ENCODE results near the gene AKNAD1. TPM values are rescaled to one million over a fixed set of nuclear protein-coding genes. Genes with fewer than 3 reads are reported as not detected.
A peak's percentile ranks its signal among the peaks of the same experiment; 100 is the strongest.

Gene AKNAD1
- total RNA-seq, 1 donor from 2014 or later = not detected

- DNase-seq (ENCODE audit: low spot score) = no peak
- Mint-ChIP-seq H3K27ac (ENCODE audit: unreplicated experiment) (no peak overlapping the region), H3K4me1 (ENCODE audit: unreplicated experiment) (peaks cover 5% of the 10 kb centered on the region), H3K4me3 (ENCODE audit: unreplicated experiment) (peak overlapping the region; percentile 98), H3K36me3 (ENCODE audit: low read depth, unreplicated experiment) (peaks cover 2% of the 10 kb centered on the region), H3K27me3 (ENCODE audit: unreplicated experiment) (no peaks in the 10 kb centered on the region), H3K9me3 (ENCODE audit: unreplicated experiment) (no peaks in the 10 kb centered on the region)
- no peak for TF ChIP-seq CTCF (IDR thresholded peaks at IDR 0.05; ENCODE audit: unreplicated experiment)
Observed at GRCh38 chr1:108878160-108878469, 21.2 kb upstream of the AKNAD1 start.

- DNase-seq (ENCODE audit: low spot score) = no peak
- Mint-ChIP-seq H3K4me3 (ENCODE audit: unreplicated experiment) (peak overlapping the region; percentile 98), H3K27me3 (ENCODE audit: unreplicated experiment) (no peaks in the 10 kb centered on the region), H3K4me1 (ENCODE audit: unreplicated experiment) (peaks cover 5% of the 10 kb centered on the region), H3K9me3 (ENCODE audit: unreplicated experiment) (no peaks in the 10 kb centered on the region), H3K36me3 (ENCODE audit: low read depth, unreplicated experiment) (peaks cover 2% of the 10 kb centered on the region), H3K27ac (ENCODE audit: unreplicated experiment) (peak overlapping the region; percentile 67)
- TF ChIP-seq CTCF (IDR thresholded peaks at IDR 0.05; ENCODE audit: unreplicated experiment) = no peak
Observed at GRCh38 chr1:108877348-108878159, 20.7 kb upstream of the AKNAD1 start.

- H3K36me3 Mint-ChIP-seq (ENCODE audit: low read depth, unreplicated experiment) = no peaks in the 10 kb centered on the region
- no peaks in the 10 kb centered on the region for H3K4me1 Mint-ChIP-seq (ENCODE audit: unreplicated experiment)
- no peak for TF ChIP-seq CTCF (IDR thresholded peaks at IDR 0.05; ENCODE audit: unreplicated experiment)
- H3K27ac Mint-ChIP-seq (ENCODE audit: unreplicated experiment) = peak overlapping the region; percentile 75
- H3K9me3 Mint-ChIP-seq (ENCODE audit: unreplicated experiment) = no peaks in the 10 kb centered on the region
- peaks cover 1% of the 10 kb centered on the region for H3K27me3 Mint-ChIP-seq (ENCODE audit: unreplicated experiment)
- no peak overlapping the region for H3K4me3 Mint-ChIP-seq (ENCODE audit: unreplicated experiment)
- no peak for DNase-seq (ENCODE audit: low spot score)
Observed at GRCh38 chr1:108871050-108871724, 14.3 kb upstream of the AKNAD1 start.

- Mint-ChIP-seq H3K36me3 (ENCODE audit: low read depth, unreplicated experiment) (no peaks in the 10 kb centered on the region), H3K27me3 (ENCODE audit: unreplicated experiment) (peaks cover 1% of the 10 kb centered on the region), H3K4me1 (ENCODE audit: unreplicated experiment) (peaks cover 13% of the 10 kb centered on the region), H3K4me3 (ENCODE audit: unreplicated experiment) (no peak overlapping the region), H3K9me3 (ENCODE audit: unreplicated experiment) (no peaks in the 10 kb centered on the region), H3K27ac (ENCODE audit: unreplicated experiment) (no peak overlapping the region)
- no peak for TF ChIP-seq CTCF (IDR thresholded peaks at IDR 0.05; ENCODE audit: unreplicated experiment)
- no peak for DNase-seq (ENCODE audit: low spot score)
Observed at GRCh38 chr1:108865316-108865910, 8.5 kb upstream of the AKNAD1 start.

- Mint-ChIP-seq H3K36me3 (ENCODE audit: low read depth, unreplicated experiment) (no peaks in the 10 kb centered on the region), H3K9me3 (ENCODE audit: unreplicated experiment) (no peaks in the 10 kb centered on the region), H3K27ac (ENCODE audit: unreplicated experiment) (no peak overlapping the region), H3K4me1 (ENCODE audit: unreplicated experiment) (peaks cover 13% of the 10 kb centered on the region), H3K27me3 (ENCODE audit: unreplicated experiment) (peaks cover 1% of the 10 kb centered on the region), H3K4me3 (ENCODE audit: unreplicated experiment) (no peak overlapping the region)
- TF ChIP-seq CTCF (IDR thresholded peaks at IDR 0.05; ENCODE audit: unreplicated experiment) = no peak
- no peak for DNase-seq (ENCODE audit: low spot score)
Observed at GRCh38 chr1:108863984-108864383, 7.1 kb upstream of the AKNAD1 start.
